ENCODE data around the gene RERG.
"Not testable (repeated sequence)": the region's sequence is repeated elsewhere in the genome, so short reads cannot be mapped to it uniquely, and the experiment has no call there.

RERG gene, protein sequence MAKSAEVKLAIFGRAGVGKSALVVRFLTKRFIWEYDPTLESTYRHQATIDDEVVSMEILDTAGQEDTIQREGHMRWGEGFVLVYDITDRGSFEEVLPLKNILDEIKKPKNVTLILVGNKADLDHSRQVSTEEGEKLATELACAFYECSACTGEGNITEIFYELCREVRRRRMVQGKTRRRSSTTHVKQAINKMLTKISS

DNA sequence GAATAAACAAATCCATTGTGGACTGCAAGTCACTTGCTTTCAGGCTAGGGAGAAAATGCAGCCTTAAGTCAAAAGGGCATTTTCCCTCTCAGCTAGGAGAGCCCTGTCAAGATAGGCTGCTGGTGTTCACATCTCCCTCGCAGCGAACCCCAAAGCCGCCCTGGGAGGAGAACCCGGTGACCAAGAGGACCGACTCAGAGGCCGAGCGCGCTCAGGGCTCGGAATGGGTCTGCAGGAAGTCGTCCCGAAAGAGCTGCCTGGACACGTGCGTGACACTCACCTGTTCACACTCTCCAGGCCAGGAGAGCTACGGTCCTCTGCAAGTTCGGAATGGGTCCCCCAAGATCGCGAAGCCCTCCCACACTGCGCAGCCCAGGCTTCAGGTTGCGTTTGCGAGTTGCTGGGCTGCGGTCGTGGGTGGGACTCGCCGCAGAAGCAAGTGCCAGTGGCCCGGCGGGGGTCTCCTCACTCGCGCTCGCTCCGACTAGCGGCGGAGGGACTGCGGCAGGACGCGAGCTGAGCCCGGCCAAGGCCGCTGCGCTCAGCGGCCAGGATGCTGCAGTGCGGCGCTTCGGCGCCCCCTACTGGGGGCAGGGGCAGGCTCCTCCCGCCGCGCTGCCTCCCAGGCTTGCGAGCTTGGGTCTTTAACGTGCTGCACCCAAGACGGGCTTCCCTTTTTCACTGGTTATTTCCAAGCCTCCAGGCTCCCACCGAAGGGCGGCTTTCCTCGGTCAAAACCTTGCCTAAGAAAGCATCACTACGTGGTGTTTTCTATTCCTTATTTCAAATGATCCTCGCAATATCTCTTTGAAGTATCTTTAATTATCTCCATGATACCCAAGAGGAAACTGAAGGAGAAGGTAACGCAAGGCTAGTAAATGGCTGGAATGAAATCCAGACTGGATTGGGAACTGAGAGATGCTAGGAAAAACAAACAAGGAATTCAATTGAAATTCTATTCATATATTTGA is at the start of gene RERG:
RERG (minus strand) TSS at position 503 of the 971 bp plus-strand sequence. CDS start 3,928 bp downstream, outside the sequence.
- DNase-seq = peak; percentile 49

DNA sequence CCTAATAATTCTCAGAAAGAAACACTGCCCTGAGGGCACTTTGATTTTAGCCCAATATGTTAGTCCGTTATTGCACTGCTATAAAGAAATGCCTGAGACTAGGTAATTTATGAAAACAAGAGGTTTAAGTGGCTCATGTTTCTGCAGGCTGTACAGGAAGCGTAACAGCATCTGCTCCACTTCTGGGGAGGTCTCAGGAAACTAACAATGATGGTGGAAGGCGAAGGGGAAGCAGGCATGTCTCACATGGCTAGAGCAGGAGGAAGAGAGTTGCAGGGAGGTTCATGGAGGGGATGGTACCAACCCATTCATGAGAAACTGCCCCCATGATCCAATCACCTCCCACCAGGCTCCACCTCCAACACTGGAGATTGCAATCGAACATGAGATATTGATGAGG is 49.4 kb upstream of the RERG start:
- no peak for DNase-seq

DNA sequence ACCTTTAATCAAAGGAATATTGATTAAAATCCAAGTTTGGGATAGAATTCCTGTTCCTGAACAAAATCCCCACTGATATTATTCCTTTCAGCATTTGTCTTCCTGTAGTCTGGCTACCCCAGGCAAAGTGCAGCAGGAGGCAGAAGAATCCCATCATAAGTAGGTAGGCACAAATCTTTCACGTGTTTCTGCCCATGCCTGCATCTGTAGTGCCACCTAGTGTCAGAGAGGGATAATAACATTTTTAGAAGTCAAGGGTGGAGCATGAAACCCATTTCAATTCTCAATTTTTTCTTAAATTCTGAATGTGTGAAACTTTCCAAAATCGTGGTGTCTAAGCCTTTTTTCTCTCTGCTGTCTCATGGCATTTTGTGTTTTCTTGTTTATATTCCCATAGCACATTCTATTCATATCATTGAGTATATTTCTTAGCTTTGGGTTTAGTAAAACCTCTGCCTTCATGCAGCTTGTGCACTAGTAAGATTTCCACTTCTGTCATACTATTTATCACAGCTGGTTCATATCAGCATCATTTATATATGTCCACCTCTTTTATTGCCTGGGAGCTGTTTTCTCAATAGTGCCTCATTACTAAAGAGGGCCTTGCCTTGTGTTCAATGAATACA is 47.8 kb upstream of the RERG start:
- peak; percentile 74 for DNase-seq

DNA sequence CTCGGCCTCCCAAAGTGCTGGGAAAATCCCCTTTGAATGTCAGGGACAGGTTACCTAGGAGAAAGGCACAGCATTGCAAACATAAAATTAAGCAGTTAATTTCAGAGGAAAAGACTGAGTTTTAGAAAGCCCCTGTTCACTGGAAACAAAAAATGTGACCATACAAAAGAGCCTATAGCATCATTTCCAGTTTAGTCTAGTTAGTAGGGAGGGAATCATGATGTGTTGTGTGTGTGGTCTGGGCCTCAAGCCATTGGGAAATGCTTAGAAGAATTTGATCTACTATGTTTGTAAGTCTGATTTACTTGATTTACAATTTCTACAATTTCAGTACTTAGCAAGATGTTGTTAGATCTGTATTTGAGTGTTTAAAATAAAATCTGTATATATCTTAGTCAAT is 47.1 kb upstream of the RERG start:
- DNase-seq = no peak

DNA sequence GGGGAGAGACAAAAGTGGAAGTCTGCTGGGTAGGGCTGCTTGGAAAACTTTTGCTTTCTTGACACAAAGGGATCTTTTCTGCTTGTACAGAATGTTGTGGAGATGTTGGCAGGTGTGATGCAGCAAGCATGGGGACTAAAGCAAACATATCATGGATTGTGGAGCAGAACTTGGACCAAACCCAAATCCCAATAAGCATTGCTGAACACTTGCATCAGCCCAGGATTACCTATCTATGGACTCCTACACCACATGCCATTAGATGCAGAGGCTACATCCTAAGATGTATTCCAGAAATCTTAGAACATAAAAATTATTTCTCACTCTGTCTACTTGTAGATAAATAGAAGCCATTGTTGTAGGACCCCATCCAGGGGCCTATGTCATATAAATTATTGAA is 44.7 kb upstream of the RERG start:
- no peak for DNase-seq

DNA sequence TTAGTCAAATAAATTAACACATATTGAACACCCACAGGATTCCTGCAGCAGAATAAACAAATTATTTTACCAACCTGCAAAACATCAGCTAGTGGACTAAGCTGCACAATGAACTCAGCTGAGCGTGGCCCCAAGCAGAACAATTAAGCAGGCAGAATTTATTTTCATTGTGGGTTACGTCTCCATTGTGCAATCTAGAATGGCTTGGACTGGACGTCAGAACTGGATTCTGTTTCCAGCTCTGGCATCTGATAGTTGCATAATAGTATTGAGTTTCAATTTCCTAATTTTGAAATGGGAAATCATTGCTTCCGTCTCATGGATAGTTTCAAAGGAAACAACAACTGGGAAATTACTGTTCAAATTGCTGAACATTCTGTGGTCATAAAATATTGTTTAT is 35.5 kb upstream of the RERG start:
- DNase-seq = no peak

DNA sequence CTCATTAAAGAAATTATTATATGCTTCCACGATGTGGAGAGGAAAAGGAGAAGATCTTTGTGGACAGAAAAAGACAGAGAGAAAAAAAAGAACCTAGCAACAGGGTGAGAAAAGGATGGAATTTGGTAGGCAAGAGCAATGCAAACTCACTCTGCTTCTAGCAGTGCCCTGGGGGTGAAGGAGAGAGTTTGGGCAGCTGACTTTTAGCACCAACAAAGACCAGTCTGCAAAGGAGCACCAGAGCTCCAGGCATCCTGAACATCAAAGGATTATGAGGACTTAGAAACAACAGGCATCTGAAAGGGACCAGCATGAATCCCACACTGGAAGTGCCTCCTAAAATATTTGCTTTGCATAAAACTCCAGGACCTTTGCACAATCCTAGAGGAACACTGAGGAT is 32.8 kb upstream of the RERG start:
- DNase-seq = no peak

DNA sequence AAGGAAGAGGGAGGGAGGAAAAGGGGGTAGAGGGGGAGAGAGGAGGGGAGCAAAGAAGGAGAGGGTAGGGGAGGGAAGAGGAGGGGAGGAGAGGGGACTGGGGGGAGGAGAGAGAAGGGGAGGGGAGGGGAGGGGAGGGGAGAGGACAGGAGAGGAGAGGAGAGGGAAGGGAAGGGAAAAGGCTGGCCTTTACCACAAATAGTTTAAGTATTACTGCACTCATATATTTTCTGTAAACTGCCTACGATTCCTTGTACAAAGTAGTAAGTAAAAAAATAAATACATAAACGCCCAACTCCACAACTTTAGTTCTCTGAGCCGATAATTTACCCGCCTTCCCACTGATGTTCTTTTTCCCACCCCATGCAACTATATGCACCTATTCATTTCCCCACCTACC is 23.7 kb upstream of the RERG start:
- no peak for DNase-seq

DNA sequence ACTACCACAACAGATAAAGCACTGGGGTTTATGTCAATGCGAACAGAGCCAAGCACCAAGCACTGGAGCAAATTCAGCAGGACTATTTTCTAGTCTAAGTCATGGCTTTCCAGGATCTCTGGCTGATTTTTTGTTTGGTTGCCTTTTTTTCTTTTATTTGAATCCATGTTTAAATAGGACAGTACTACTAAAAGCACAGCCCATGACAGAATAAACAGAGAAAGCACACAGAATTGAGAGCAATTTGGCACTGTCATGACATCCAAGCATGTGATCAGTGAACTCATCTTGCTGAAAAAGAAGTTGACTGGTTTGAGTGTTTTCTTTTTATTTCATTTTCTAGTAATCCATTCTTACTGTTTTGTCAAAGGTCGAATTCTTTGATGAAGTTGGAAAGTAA is 23.1 kb upstream of the RERG start:
- DNase-seq = no peak

DNA sequence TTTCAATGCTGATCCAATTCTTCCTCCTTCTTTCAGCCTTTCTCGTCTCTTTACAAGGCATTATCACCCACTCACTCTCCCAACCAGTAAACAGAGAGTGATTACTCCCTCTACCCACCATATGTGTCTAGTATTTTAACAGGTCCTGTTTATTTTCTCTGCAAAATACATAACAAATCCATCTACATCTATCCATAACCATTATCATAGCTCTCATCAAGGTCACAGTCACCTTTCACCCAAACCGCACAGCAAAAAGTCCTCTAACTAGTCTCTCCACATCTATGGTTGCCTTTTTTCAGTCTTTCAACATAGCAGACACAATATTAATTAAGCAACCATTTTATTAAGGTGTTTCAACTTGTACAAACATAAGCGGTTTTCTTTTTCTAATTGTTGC is 21.9 kb upstream of the RERG start:
- no peak for DNase-seq

DNA sequence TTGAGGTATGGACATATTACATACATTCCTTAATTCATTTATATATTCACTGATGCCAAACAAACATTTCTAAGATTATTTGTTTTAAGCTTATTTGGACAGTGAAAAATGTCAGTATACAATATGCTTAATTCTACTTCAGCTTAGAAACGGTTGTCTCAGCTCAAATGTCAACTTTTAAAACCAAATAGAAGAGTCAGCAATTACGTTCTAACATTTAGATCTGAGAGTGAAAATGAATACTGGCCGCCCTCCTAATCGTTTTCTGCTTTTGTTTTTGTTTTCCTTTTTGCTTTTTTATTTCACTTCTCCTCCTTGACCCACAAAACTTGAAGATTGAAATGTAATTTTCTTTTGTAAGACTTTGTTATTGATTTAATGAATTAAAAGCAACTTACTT is 19.7 kb upstream of the RERG start:
- DNase-seq = no peak

DNA sequence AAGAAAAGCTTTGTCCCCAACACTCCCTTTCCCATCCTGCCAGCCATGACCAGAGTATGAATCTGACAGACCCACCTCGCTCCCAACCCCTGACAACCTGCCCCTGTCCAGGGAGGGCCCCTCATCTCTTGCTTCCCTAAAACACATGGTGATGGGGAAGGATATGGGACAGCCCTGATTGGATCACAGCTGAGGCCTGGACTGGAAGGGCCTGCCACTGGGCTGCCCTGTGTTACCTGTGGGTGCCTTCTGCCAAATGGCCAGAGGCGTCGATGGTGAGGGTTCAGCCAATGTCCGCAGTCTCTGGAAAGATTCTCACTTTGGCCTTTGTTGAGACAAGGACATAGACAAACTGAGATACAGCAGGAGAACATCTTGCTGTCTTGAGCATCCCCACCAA is 13.3 kb upstream of the RERG start:
- DNase-seq = no peak

DNA sequence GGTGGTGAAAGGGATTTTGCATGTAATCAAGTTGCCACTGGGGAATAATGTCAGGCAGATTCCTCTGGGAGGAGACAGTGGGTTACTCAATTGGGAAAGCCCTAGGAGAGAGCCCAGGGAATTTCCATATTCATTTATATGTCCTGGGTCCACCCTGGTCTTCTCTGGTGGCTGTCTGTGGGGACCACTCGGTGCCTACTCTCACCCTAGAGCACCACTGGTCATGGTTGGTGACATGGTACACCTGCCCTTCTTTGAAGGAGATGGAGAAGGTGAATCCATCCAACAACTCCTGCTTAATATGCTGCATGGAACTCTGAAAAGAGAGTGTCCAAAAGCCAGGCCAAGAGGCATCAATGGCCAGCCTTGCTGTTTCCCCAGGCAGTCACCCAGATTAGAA is 12.8 kb upstream of the RERG start:
- no peak for DNase-seq

DNA sequence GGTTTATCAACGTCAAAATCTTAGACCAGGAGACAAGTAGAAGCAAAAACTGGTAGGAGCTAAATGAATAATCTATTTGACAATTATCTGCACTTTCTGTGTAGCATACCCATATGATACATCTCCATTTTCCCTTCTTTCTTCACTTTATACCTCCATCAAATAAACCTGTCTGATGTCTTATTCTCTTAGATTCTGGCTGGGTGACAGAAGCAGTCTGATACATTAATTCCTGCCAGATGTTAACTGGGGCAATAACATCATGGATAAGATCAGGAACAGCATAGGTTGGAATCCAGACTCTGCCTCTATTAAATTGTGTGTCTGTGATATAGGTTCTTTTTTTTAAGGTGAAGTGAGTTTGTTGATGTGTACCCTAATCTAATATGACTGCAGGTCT is 11.7 kb upstream of the RERG start:
- no peak for DNase-seq

DNA sequence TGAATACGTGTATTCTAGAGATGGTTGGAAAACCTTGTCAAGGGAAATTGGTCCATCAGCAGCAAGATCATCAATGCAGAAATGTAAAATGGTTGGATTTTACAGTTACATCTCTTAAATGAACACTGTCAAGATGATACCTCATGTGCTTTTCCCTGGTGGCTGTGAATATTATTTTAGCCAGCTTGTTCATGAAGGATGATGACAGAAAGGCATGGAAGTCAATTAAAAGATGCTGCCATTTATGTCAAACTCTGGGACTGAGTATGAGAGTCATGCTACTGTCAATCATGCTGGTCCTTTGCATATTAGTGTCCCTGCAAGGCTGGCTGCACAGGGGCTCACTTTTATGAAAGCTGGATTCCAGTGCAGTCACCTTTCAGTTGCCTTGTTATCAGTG is 10.3 kb upstream of the RERG start:
- DNase-seq = no peak

DNA sequence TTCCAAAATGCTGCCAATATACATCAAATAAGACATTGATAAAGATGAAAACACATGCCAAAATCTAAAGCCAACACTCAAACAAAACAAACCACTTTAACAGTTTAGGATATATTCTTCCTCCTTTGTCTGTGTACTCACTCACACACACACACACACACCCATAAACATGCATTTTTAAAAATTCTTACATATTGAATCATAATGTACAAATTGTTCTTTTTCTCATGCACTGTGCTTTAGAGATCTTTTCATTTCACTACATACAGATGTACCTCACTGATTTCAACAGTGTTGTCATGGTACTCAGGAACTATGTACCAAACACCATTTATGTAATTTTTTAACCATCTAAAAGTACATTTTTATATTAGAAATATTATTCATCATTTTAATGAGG is 9.5 kb upstream of the RERG start:
- no peak for DNase-seq

DNA sequence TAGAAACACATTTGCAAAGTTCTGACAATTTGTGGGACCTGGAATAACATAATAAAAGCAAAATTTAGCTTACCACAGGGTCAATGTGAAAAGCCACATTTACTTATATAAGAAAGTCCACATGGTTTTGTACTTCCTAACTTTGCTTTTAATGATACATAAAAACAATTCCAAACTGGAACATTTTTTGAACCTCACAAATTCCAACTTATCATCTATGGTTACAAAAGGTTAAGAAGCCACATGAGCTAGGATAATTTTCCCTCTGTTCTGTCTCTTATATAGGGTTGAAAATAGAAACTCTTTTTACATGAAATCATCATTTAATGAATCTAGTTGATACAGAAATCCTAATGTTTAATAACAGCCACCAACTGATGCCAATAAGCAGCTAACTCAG is 8.9 kb upstream of the RERG start:
- DNase-seq = no peak

DNA sequence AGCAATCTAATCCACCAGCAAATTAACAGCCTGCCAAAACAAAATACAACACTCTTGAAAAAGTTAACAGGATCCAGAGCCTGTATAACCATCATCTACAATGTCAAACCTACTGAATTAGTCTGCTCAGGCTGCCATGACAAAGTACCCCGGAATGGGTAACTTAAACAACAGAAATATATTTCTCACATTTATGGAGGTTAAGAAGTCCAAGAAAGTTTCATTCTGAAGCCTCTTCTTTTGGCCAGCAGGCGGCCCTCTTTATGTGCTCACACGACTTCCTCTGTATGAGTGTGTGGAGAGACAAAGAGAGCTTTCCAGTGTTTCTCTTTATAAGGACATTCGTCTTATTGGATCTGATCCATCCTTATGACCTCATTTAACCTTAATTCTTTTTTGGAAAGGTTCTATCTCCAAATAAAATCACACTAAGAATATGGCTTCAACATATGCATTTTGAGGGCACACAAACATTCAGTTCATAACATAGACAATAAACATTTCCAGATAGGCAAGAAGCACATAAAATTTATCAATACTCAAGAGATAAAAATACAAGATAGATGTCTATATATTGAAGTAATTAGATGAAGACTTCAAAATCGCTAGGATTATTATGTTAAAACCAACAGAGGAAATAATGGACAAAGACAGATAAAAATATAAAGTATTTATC is 5.9 kb upstream of the RERG start:
- DNase-seq = no peak

DNA sequence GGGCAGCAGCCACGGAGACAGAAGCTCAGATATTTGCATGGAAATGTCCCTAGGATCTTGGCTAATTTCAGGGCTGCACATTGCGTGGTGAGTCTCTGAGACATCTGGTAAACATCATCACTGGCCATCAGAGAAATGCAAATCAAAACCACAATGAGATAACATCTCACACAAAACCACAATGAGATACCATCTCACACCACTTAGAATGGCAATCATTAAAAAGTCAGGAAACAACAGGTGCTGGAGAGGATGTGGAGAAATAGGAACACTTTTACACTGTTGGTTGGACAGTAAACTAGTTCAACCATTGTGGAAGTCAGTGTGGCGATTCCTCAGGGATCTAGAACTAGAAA is 4.6 kb upstream of the RERG start:
- DNase-seq = not testable (repeated sequence)

DNA sequence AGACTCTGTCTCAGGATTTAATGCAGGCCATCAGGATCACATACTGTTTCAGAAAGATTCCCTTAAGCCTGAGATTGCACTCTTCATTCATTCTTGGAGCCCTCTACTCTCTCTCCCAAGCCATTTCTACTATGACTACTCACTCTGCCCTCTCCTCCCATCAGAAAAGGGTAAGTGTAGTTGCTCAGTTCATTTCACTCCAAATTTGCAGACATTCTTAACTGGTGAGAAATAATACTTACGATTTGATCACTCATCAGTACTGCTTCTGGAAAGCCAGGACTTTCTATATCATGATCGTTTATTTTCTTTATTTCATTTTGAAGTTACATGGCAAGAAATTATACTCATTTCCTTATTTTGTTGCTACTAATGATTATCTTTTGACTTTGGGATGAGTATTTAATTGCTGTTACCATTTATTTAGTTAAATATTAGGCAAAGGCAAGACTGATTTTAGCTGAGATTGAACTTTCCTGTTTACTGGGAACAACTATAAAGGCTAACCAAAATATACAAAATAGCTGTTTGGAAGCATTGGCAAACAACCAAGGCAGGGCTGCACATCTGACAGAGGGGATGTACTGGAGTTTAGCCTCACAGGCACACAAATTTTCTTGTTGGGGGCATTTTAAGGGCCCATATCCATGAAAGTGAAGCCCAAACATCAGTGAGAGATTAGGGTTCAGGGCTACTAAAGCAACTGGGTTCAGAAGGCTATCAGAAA is 4.1 kb upstream of the RERG start:
- no peak for DNase-seq

DNA sequence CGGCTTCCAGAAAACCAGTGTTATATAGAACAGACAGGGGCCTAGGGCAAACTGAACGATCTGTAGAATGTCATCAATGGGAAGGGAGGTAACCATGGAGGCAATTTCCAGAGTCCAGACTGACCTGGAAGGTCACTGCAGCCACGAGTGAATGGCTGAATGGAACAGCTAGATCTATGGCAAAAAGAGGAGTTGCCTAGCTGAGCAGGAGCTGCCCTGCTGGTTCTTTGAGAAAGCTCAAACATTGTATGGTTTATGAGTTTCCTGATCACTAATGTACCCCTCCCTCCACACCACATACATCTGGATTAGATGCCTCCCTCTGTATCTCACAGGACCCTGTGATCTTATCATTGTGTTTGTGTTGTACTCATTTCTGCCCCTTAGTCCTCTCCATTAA is 1.0 kb upstream of the RERG start:
- DNase-seq = no peak

DNA sequence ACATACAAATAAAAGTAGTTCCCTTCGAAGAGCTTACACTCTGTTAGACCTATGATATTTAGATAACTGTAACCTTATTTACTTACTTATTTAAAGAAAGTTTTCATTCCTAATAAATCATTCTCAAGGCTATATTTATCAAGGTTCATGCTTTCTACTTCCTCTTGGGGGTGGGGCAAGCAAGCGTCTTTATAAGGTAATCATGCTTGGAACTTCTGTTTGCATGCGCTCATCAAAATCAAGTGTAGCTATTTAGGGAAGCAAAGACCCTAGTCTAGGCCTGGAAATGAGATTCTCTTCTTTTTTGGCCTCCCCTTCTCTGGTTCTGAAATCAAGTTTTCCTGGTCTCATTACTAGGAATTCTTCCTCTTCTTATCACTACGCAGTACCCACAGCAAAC is 766 bp downstream of the RERG start:
- DNase-seq = no peak

DNA sequence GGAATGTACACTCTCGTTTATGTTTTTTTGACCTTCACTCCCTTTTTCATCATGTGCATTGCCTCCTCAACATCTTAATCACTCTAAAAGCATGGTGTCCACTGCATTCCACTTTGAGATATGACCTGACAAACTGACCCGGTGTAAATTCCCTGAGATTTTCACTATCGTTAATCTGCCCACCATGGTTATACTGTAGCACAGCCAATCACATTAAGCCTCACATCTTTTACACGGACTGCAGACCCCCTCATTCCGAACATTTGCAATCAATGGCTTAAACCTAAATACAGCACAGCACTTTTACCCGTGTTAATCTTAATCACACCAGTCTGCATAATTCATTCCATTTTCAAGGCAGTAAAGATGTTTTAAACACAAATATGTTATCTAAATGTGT is 2.4 kb downstream of the RERG start:
- no peak for DNase-seq
